CD4-positive, alpha-beta T cell (primary cell): ENCODE measurements around the gene CCSER2. TPM values are rescaled to one million over a fixed set of nuclear protein-coding genes. Genes with fewer than 3 reads are reported as not detected.

ENCODE experiments used
- ATAC-seq: fragments of 200-7000 bp; cut with Tn5 transposase; one replicate; pipeline ENCODE4 v1.10.0; 2022; ENCODE audit warnings: mild to moderate bottlenecking; ENCODE audit not compliant: poor library complexity
- CTCF ChIA-PET: fragments of 350-600 bp; sonication (Branson Sonifier 250); formaldehyde crosslinking; loops from one replicate; lab custom pipeline; 2021; ENCODE audit warnings: antibody characterized with exemption, inconsistent platforms; lab: Charles Lee
- POLR2A ChIA-PET: fragments of 350-600 bp; sonication (Branson Sonifier 250); formaldehyde crosslinking; loops from one replicate; lab custom pipeline; 2021; ENCODE audit warnings: antibody characterized with exemption, inconsistent platforms; lab: Charles Lee
- DNase-seq, 14 experiments: peaks; one replicate each; pipeline ENCODE4 v3.0.0-alpha.2; 2013 to 2020; ENCODE audit warnings: mixed read lengths in 2 of 14
- H3K27ac ChIP-seq, 2 donors: one replicate each; pipeline versions ENCODE4 v1.5.1 to v1.7.0; 2013; ENCODE audit warnings: low read length in 2 of 2, low read depth in 1 of 2, mild to moderate bottlenecking in 1 of 2
- H3K27me3 ChIP-seq, 2 experiments: 1 replicate in 1 of 2; 2 replicates in 1 of 2; pipeline versions ENCODE4 v1.6.1 to v1.7.0; 2013; ENCODE audit warnings: low read length in 2 of 2, control low read depth in 1 of 2, mild to moderate bottlenecking in 1 of 2, moderate library complexity in 1 of 2; ENCODE audit not compliant: insufficient read depth in 2 of 2, control insufficient read depth in 1 of 2
- H3K36me3 ChIP-seq: one replicate; pipeline ENCODE4 v1.6.1; 2013; ENCODE audit warnings: low read length, control low read depth; ENCODE audit not compliant: insufficient read depth
- H3K4me1 ChIP-seq: one replicate; pipeline ENCODE4 v1.6.1; 2013; ENCODE audit warnings: low read length, control low read depth; ENCODE audit not compliant: insufficient read depth
- H3K4me3 ChIP-seq: one replicate; pipeline ENCODE4 v1.5.1; 2013; ENCODE audit warnings: mild to moderate bottlenecking, low read length, moderate library complexity
- H3K9me3 ChIP-seq, 2 experiments: 1 replicate in 1 of 2; 2 replicates in 1 of 2; pipeline versions ENCODE4 v1.6.1 to v1.7.0; 2013; ENCODE audit warnings: low read length in 2 of 2, mild to moderate bottlenecking in 2 of 2, control low read depth in 1 of 2, moderate library complexity in 1 of 2; ENCODE audit not compliant: control insufficient read depth in 1 of 2, insufficient read depth in 1 of 2
- H3K27ac Mint-ChIP-seq: one replicate; pipeline ENCODE4 v1.8.0; 2020; ENCODE audit warnings: mixed read lengths
- H3K27me3 Mint-ChIP-seq: one replicate; pipeline ENCODE4 v1.8.0; 2021; ENCODE audit warnings: mixed read lengths
- H3K36me3 Mint-ChIP-seq: one replicate; pipeline ENCODE4 v1.8.0; 2021; ENCODE audit warnings: low read depth, mixed read lengths
- H3K4me1 Mint-ChIP-seq: one replicate; pipeline ENCODE4 v1.8.0; 2021; ENCODE audit warnings: low read depth, mixed read lengths
- H3K4me3 Mint-ChIP-seq: one replicate; pipeline ENCODE4 v1.8.0; 2020; ENCODE audit warnings: mild to moderate bottlenecking, mixed read lengths
- H3K9me3 Mint-ChIP-seq: one replicate; pipeline ENCODE4 v1.8.0; 2020; ENCODE audit warnings: mixed read lengths
- CTCF ChIP-seq: fragments of 200-600 bp; IDR thresholded peaks from one replicate; pipeline ENCODE4 v1.8.0; 2022; ENCODE audit warnings: antibody characterized with exemption, mild to moderate bottlenecking
- intact Hi-C, 2 experiments: fragments of 100-400 bp; cut with DNase I in 1 of 2; cut with micrococcal nuclease in 1 of 2; formaldehyde crosslinking; loops; one replicate each; pipeline versions ENCODE4 v1.15.1 to v1.9.0; 2023 to 2025; cut with DNase I, micrococcal nuclease
- total RNA-seq, 174 experiments: library from RNA in 2 of 174; stranded (reverse) in 2 of 174; gene quantifications; one replicate each; pipeline ENCODE4 v1.2.3 and lab custom pipeline; 2021 to 2026

CCSER2 gene
- total RNA-seq, 2 experiments from 2014 or later, result 134 to 148 TPM

GRCh38 chr10:84452003-84452402 is 123.6 kb downstream of the CCSER2 start:
- Histone ChIP-seq H3K4me1 (no peaks in the 10 kb centered on the region), H3K36me3 (peaks cover 25% of the 10 kb centered on the region), H3K4me3 (no peak overlapping the region), H3K27me3 (no peaks in the 10 kb centered on the region), H3K9me3 (no peaks in the 10 kb centered on the region), H3K27ac (no peak overlapping the region)
- Mint-ChIP-seq H3K27me3 (no peaks in the 10 kb centered on the region), H3K4me3 (no peak overlapping the region), H3K27ac (no peak overlapping the region), H3K4me1 (peaks cover 21% of the 10 kb centered on the region), H3K36me3 (peaks cover 84% of the 10 kb centered on the region), H3K9me3 (peaks cover 2% of the 10 kb centered on the region)
- ChIA-PET POLR2A (no interaction called here), CTCF (interaction anchor here (1.2 kb wide), 1 partner anchor 17 kb away, joined by 3 read pairs; no protein-coding TSS in a partner anchor)
- TF ChIP-seq CTCF, result no peak
- intact Hi-C loops, result no loop called here
- ATAC-seq (no peak), DNase-seq (no peak)

GRCh38 chr10:84453303-84453702 is 124.9 kb downstream of the CCSER2 start:
- ChIA-PET POLR2A (no interaction called here), CTCF (no interaction called here)
- H3K27me3 Mint-ChIP-seq, result no peaks in the 10 kb centered on the region
- DNase-seq (no peak), ATAC-seq (no peak)
- H3K27me3 ChIP-seq, result no peaks in the 10 kb centered on the region
- intact Hi-C loops, result no loop called here
- H3K27ac ChIP-seq, result no peak overlapping the region
- TF ChIP-seq CTCF, result no peak
- peaks cover 19% of the 10 kb centered on the region for H3K36me3 ChIP-seq
- H3K4me1 Mint-ChIP-seq, result peaks cover 18% of the 10 kb centered on the region
- H3K4me3 Mint-ChIP-seq, result no peak overlapping the region
- no peak overlapping the region for H3K4me3 ChIP-seq
- H3K9me3 ChIP-seq, result no peaks in the 10 kb centered on the region
- H3K9me3 Mint-ChIP-seq, result peaks cover 4% of the 10 kb centered on the region
- no peaks in the 10 kb centered on the region for H3K4me1 ChIP-seq
- H3K27ac Mint-ChIP-seq, result no peak overlapping the region
- peaks cover 78% of the 10 kb centered on the region for H3K36me3 Mint-ChIP-seq

GRCh38 chr10:84456126-84456525 is 127.7 kb downstream of the CCSER2 start:
- Mint-ChIP-seq H3K9me3 (peaks cover 7% of the 10 kb centered on the region), H3K4me3 (no peak overlapping the region), H3K36me3 (peaks cover 80% of the 10 kb centered on the region), H3K27ac (no peak overlapping the region), H3K27me3 (no peaks in the 10 kb centered on the region), H3K4me1 (peaks cover 21% of the 10 kb centered on the region)
- CTCF ChIA-PET, result interaction anchor here (0.6 to 1.1 kb wide), 3 partner anchors 11 to 33 kb away, joined by 3 read pairs; no protein-coding TSS in a partner anchor
- Histone ChIP-seq H3K27ac (no peak overlapping the region), H3K4me3 (no peak overlapping the region), H3K9me3 (no peaks in the 10 kb centered on the region), H3K4me1 (no peaks in the 10 kb centered on the region), H3K27me3 (no peaks in the 10 kb centered on the region), H3K36me3 (peaks cover 26% of the 10 kb centered on the region)
- no peak for TF ChIP-seq CTCF
- ATAC-seq (no peak), DNase-seq (no peak)
- POLR2A ChIA-PET, result interaction anchor here (1.0 kb wide), 1 partner anchor 11 kb away, joined by 3 read pairs; no protein-coding TSS in a partner anchor
- intact Hi-C loops, result no loop called here
